Activated CD8-positive, alpha-beta memory T cell treated with anti-CD3 and anti-CD28 coated beads for 24 hours (primary cell): ENCODE results near the gene CLEC3A.
"Not testable (repeated sequence)": the region's sequence is repeated elsewhere in the genome, so short reads cannot be mapped to it uniquely, and the experiment has no call there.

Experiments
- DNase-seq: peaks from one replicate; pipeline ENCODE4 v3.0.0-alpha.2; 2020

The CLEC3A gene

DNA sequence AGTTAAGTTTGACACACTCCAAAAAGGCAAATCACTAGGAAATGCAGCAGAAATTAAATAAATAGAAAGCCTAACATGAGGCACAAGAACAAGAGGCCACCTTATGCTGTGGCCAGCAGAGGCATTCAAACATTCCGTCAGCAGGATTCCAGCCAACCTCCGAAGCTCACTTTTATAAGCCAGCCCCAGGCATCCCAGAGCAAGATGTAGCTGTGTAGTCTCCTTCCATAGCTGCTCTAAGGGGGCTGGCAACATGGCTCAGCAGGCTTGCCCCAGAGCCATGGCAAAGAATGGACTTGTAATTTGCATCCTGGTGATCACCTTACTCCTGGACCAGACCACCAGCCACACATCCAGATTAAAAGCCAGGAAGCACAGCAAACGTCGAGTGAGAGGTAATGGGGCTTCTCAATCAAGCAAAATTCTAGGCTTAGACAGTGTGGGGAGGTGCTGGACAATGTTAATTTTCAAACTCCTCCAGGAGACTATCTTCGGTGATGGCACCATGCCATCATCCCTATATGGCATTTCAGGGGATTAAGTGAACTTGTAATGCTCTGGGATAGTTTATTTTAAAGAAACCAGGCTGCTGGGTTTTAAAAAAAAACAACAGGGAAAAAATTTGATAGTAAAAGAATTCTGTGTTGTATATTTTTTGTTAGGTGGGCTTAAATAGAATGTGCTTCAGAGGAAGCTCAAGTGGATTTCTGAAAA lies at the start of gene CLEC3A:
CLEC3A (plus strand) TSS at position 202 of the 714 bp plus-strand sequence; CDS start at position 281, 79 bp downstream.
- DNase-seq, result no peak

GRCh38 chr16:77974883-77975282 lies 47.5 kb upstream of the CLEC3A start:
- no peak for DNase-seq

DNA sequence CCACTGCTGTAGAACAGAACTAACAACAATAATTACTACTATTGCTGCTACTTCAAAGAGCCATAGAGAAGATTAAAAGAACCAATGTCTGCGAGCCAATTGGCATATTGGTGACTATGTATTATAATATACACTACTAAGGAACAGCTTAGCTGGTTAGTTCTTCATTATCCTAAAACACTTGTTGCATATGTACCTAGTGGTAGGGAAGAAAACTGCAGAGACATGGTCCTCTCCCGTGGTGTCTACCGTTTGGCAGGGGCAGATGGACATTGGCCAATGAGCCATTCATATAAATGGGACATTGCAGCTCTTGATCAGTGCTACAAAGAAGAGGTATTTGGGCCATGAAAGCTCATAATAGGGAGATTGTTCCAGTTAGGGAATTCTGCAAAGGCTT lies 46.4 kb upstream of the CLEC3A start:
- DNase-seq, result no peak

DNA sequence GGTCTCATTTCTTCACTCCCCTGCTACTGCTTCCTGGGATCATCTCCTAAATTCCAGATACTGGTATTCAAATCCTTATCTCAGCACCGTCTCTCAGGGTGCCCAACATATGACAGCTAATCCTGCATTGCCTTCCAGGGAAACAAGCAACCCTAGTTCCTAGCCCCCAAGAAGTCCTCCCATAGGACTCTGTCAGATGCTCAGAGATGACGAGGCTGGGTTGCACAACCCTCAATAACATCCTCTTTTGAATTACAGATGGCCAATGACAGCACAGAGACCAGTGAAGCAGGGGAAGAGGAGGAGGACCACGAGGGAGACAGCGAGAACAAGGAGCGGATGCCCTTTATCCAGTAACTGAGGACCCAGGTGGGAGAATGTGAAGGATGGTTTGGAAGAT lies 45.0 kb upstream of the CLEC3A start:
- no peak for DNase-seq

DNA sequence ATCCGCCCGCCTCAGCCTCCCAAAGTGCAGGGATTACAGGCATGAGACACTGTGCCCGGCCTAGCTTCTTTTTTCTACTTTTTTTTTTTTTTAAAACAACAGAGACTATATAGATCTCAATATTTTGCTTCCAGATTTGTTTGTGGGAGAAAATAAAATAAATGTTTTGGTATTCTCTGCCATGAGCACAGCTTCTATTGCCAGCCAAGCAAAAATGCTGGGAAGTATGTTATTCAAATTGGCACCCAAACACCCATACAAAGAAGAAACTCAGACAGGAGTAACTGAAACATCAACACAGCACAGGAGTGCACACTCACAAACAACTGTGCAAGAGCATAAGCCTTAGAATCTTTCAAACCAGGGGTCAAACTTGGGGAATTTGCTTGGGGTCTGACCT lies 37.2 kb upstream of the CLEC3A start:
- no peak for DNase-seq

- DNase-seq, result no peak
These were observed 36.2 kb upstream of the CLEC3A start for GRCh38 chr16:77986011-77986740.

DNA sequence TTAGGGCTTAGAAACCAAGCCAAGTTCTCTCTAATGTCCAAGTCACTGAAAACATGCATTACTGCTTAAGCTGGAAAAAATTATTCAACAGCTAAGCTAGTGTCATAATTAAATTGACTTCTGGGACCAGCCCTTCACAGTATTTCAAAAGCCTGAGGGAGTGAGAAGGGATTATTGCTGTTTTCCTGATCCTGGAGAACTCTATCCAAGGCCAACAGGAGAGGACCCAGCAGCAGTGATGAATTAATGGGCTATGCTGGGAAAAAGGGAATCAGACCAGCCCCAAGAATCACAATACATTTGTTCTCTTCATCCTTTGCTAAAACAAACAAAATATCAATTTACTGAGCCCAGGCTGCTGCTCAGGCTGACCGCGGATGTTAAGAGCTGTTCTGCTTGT lies 34.5 kb upstream of the CLEC3A start:
- DNase-seq, result no peak

DNA sequence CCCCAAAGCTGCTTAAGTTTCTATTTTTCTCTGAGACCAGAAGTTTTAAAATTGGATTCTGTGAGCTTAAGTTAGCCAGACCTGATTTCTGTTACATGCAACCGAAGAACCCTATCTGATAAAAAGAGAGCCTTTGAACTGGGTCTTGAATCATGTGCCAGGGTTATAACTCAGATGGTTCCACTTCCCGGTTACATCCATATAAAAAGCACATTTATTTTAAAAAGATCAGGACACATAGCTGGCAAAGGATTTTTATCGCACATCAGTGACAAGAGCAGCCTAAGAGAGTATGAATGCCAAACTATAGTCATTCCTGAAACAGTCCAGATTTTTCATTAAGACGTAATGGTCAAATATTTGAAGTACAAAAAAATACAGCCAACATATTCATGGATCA lies 32.5 kb upstream of the CLEC3A start:
- DNase-seq, result no peak

DNA sequence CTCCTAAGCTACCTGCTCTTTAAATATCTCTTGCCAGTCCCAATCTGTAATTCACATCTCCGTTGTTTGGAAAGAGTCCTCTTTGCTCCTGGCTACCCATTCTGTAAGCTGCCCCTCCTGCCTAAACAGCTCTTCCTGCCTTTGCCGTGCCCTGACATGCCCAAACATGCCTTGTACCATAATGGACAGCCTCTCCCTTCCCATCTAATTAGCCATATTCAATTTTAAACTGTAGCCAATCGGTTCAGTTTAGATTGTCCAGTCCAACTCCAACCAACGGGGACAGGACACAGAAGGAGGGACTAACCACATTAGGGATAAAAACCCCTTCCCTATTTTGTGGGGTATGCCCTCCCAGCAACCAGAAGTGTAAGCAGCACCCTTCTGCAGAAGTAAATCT lies 30.6 kb upstream of the CLEC3A start:
- DNase-seq, result no peak

DNA sequence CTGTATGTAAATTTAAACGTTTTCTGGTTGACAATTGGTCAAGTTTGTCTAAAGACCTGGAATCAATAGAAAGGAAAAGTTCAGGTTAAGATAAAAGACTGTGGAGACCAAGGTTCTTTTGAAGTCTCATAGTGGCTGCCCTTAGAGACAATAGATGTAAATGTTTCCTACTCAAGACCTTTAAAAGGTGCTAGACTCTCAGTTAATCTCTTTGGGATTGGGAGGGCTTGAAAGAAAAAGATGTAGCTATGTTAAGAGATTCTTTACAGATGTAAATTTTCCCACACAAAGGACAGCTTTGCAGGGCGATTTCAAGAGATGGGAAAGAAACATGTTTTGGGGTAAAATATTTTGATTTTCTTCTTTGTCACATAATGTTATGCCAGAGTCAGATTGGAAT lies 30.0 kb upstream of the CLEC3A start:
- DNase-seq, result not testable (repeated sequence)

DNA sequence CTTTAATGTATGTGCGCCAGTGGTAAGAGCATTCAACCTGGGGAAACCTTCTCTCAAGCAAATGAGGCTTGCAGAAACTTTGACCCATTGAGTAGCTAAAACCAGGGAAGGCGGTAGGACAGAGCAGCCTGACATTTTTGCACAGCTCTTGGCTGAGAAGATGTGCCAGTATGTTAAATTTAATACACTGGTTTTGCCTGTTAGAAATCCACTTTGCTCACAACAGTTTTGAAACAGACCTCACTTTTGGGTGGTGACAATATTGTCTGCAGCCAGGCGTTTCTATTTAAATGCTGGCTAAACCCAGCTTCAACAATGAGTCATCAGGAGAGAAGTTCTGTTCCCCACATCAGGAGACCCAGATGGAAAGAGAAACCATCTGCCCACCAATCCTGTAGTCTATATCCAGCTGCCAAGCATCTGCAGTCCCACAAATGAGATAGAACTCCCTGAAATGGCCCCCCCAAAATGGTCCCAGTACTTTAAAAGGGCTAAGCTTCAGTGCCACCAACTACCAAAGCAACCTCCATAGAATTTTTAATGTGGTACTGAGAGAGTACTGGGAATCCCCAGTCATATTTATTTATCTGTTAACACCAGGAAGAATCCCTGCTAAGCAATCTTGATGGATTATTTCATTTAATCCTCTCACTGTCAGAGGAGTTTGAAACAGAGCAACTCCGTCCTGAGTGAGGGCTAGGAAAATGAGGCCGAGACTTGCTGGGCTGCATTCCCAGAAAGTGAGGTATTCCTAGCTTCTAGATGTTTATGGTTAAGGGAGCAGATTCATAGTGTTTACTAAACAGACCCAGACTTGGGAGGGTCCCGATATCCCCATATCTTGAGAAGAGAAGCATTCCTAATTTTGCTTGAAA lies 29.0 kb upstream of the CLEC3A start:
- DNase-seq, result no peak

GRCh38 chr16:77995843-77996455 lies 26.4 kb upstream of the CLEC3A start:
- no peak for DNase-seq

DNA sequence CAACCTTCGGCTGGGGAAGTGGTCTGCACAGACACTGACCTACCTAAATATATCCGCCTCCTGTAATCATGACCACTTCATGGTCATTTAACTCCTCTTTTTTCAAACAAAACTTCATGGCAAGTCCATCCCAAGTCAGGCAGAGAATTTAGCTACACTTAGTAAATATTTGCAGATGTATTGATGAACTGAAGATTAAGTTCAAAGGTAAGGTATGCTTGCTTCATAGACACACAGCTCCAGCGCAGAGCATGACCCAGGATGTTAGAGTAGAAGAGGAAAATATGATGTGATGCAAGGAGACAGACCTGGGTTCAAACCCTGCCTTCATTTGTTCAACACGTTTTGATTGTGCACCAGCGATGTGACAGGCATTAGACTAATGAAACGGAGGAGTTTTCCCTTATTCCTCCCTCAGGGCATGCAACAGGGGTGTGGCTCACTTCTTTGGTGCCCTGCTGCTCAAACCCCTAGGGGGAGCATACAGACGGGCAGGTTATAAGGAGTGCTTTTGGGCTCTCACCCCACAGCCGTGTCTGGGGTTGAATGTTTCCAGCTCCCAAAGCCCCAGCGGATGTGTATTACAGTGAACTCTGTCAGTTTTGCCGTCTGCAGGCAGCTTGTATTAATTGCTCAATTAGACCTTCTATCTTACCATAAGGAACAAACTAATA lies 23.9 kb upstream of the CLEC3A start:
- no peak for DNase-seq

GRCh38 chr16:78001451-78002025 lies 20.8 kb upstream of the CLEC3A start:
- no peak for DNase-seq

GRCh38 chr16:78002915-78003538 lies 19.3 kb upstream of the CLEC3A start:
- peak; percentile 79 for DNase-seq

GRCh38 chr16:78004517-78004916 lies 17.8 kb upstream of the CLEC3A start:
- DNase-seq, result no peak

DNA sequence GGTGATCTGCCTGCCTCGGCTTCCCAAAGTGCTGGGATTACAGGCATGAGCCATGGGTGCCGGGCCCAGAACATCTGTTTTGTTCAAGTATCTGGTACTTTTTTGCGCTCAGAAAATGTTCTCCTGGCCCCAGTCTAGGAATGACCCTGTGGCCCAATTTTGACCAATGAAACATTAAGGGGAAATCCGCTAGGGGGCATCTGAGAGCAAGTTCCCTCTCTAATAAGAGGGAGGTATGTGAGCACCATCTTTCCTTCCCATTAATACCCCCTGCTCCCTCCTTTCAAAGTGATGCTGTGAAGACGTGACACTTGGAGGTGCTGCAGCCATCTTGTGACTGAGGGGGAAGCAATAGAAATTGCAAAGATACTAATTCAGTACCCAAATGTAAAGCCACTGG lies 16.5 kb upstream of the CLEC3A start:
- no peak for DNase-seq

- no peak for DNase-seq
These were observed 15.2 kb upstream of the CLEC3A start for GRCh38 chr16:78007121-78007520.

DNA sequence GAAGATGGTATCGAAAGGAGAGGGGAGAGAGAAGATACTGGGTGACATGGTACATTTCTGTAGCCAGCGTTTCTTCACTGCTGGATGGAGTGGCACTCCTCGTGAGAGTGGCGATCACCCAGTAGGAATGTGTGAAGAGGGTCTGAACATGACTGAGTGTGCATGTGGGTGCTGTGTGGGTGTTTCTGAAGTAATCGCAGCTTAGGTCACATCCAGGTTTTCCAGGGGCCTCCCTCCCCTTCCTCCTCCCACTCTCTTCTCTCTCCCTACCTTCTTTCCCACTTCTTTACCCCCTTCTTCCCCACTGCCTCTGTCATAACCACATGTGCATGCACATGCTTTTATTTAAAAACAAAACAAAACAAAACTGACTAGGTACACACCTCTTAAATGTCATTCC lies 1.8 kb downstream of the CLEC3A start:
- no peak for DNase-seq

- DNase-seq, result no peak
These were observed 3.3 kb downstream of the CLEC3A start for GRCh38 chr16:78025631-78026030.

GRCh38 chr16:78028018-78028417 lies 5.7 kb downstream of the CLEC3A start:
- no peak for DNase-seq

DNA sequence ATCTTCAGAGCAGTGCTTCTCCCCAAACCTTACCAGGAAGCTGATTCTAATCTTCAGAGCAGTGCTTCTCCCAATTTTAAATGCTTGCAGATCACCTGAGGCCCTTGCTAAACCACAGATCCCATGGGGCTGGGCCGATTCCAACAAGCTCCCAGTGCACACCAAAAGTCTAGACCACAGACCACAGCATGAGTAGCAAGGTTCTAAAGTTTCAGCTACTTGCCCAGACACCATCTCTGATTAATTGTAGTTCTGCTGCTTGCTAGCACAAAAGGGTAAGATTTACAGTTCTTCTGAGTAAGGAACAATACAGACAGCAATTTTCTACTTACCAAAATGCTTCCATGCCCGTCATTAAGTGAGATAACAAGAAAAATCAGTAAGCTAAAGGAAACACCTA lies 12.2 kb downstream of the CLEC3A start:
- no peak for DNase-seq
